WTC11 (cell line): Measurements from ENCODE around the gene RBM10.

Experiments
- CREB1 ChIP-seq: sonication (generic); formaldehyde crosslinking; IDR thresholded peaks from 2 replicates; pipeline ENCODE4 v1.8.0; 2023; ENCODE audit warnings: mild to moderate bottlenecking, missing genetic modification reagents
- CTCF ChIP-seq: fragments of 200-600 bp; IDR thresholded peaks from 2 replicates; pipeline ENCODE4 v1.8.0; 2022; ENCODE audit warnings: antibody characterized with exemption

- TF ChIP-seq CREB1 (no peak), CTCF (no peak)
These were observed 90.7 kb downstream of the RBM10 start for GRCh38 chrX:47235691-47236103.
